Retinal pigment epithelial cell (primary cell): ENCODE data around the gene RAP1GAP.

ENCODE experiments used
- DNase-seq: peaks from one replicate; pipeline ENCODE4 v3.0.0-alpha.2; 2010; ENCODE audit warnings: low read depth
- H3K4me3 ChIP-seq: 2 replicates; pipeline ENCODE4 v1.5.1; 2011; ENCODE audit warnings: mild to moderate bottlenecking, low read length, control low read depth, moderate library complexity
- TF ChIP-seq, protein P1 (sequence below): conservative IDR thresholded peaks from 2 replicates; pipeline ENCODE4 v1.5.1; 2011; ENCODE audit warnings: low read depth, low read length, control low read depth, inconsistent platforms

The RAP1GAP gene

DNA sequence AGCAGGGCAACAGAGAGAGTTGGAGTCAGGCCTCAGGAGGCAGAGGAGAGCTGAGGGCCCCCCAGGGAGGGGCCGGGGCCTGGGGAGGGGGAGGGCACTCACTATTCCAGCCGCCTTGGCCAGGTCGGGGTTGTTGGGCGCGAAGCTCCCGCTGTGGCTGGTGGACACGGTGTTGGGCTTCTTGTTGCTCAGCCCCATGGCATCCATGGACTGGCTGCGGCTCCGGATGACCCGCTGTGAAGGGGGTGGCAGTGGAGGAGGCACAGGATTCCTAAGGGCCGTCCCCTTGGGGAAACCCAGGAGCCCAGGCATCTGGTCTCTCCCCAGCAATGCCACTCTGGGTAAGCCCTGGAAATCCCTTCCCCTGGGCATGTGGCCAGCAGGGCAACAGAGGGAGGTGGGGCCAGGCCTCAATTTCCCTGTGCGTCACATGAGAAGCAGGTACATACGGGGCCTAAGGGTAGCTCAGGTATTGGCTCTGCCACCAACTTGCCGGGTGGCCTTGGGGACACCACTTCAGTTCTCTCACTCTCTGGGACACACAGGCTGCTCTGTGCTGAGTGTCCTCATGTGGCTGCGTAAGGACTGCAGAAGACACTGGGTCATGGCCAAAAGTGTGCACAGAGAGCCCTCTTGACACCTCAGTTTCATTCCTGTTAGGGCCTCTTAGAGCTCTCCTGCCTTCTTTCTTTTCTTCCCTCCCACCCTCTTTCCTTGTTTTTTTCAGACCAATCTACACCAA lies 63.0 kb downstream of the RAP1GAP start:
- no peak overlapping the region for H3K4me3 ChIP-seq
- DNase-seq, result no peak
- TF ChIP-seq, protein P1, sequence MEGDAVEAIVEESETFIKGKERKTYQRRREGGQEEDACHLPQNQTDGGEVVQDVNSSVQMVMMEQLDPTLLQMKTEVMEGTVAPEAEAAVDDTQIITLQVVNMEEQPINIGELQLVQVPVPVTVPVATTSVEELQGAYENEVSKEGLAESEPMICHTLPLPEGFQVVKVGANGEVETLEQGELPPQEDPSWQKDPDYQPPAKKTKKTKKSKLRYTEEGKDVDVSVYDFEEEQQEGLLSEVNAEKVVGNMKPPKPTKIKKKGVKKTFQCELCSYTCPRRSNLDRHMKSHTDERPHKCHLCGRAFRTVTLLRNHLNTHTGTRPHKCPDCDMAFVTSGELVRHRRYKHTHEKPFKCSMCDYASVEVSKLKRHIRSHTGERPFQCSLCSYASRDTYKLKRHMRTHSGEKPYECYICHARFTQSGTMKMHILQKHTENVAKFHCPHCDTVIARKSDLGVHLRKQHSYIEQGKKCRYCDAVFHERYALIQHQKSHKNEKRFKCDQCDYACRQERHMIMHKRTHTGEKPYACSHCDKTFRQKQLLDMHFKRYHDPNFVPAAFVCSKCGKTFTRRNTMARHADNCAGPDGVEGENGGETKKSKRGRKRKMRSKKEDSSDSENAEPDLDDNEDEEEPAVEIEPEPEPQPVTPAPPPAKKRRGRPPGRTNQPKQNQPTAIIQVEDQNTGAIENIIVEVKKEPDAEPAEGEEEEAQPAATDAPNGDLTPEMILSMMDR, result no peak

DNA sequence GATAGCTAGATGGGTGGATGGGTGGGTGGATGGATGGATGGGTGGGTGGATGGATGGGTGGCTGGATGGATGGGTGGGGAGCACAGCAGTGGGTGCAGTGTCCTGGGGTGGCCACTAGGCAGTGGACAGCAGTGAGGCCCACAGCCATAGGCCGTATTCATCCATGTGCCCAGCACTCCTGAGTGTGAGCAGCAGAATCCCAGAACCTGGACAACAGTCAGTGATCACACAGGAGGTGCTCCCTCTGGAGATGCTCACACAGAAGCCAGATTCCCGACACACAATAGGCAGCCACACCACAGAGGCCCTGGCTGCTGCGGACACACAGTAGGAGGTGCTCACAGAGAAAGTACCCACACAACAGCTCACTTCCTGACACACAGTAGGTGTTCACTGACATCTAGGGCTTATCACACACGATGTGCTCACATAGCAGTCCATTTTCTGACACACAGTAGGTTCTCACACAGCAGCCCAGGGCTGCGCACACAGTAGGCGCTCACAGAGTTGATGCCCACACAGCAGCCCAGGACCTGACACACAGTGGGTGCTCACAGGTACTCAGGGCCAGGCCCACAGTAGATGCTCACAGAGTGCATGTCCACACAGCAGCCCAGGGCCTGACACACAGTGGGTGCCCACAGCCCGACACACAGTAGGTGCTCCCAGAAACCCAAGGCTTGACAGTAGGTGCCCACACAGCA lies 64.0 kb downstream of the RAP1GAP start:
- no peak overlapping the region for H3K4me3 ChIP-seq
- no peak for DNase-seq
- TF ChIP-seq, protein P1, result no peak

DNA sequence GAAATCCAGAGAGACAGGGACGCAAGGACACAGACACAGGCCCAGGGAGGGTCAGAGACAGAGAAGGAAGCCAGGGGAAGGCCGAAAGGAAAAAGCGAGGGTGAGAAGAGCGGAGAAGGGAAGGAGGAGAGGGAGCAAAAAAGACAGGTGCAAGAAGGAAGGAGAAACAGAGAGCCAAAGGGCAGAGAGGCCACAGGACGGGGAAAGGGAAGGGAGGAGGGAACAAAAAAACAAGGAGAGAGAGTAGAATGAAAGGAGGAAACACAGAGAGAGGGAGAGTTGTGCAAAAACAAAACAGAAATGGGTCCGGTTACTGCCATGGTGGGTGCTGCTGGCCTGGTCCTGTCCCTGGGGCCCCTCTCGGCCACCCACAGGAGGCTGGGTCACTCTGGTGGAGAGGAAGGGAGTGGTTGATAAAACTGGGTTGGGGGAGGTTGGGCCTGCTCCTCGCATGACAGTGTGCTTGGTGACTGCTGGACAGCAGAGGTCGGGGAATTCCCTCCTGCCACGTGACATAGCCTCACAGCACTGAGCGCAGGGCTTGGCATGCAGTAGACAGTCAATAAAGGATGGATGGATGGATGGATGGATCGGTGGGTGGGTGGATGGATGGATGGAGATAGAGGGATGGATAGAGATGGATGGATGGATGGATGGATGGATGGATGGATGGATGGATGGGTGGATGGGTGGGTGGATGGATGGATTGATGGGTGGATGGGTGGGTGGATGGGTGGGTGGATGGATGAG lies 64.8 kb downstream of the RAP1GAP start:
- H3K4me3 ChIP-seq, result no peak overlapping the region
- DNase-seq, result no peak
- TF ChIP-seq, protein P1, result no peak

DNA sequence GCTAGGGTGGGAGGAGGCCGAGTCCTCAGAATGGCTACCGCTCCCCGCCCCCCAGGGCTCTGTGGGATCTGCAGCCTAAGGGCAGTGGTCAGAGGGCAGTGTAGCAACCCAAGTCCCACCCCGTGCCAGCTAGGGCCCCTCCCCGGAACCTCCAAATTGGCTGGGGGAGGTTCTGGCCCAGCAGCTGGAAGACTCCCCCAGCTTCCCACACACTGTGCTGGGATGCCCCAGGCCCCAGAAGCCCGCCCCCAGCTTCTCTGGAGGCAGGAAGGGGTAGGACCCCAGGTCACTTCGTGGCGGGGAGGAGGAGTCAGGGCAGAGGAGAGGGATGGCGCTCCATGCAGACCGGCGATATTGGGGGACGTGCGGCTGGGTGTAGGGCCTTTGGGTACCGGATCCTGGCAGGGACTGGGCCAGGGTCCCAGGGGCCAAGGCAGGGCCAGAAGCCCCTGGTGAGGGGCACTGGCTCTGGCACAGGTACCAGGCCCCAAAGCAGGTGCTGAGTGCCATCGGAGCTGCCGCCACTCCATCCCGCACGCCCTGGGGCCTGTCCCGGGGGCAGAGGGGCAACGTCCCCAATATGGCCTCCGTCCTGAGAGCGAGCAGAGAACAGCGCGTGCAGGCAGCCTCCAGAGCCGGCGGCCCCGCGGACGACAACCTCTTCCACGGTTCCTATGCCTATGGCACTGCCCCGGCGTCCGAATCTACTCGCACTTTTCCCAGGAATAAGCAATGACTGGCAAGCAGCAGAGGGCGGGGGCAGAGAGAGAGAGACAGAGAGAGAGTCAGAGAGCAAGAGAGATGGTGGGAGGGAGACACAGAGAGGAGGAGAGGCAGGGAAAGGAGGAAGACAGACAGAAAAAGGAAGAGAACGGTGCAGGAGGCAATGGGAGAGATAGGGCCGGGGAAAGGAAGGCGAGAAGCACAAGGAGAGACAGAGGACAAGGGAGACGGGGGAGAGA lies 65.7 kb downstream of the RAP1GAP start:
- no peak overlapping the region for H3K4me3 ChIP-seq
- TF ChIP-seq, protein P1, result no peak
- no peak for DNase-seq

DNA sequence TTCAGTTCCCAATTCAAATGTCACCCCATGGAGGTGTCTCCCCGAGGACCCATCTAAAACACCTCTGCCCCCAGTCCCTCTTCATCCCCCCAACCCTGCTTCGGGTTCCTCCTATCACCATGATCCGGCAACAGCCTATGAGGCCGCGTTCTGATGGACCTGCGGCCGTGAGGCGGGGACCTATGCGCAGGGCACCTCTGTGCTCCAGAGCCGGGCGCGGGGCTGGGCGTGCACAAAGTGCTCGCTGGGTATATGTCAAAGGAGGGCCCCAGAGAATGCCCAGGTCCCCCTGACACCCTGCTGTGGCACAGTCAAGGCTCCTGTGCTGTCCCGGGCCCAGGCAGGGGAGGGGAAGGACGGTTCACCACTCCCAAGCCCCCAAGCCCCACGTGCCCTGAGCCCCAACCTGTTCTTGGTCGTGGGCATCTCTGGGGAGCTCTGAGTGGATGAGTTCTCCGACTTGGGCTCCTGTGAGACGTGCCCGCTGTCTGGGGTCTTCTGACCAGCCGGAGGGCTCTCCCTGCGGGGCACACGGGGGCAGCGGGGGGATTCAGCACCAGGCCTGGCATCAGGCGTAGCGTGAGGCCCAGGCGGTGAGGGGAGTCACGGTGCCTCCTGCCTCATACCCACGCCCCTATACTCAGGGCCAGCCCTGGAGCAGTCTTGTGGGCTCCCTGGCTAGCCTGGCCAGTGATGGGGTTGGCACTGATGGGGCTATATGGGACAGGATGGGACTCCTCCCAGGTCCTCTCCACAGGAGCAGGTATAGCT lies 67.7 kb downstream of the RAP1GAP start:
- H3K4me3 ChIP-seq, result no peak overlapping the region
- no peak for DNase-seq
- TF ChIP-seq, protein P1, result no peak

DNA sequence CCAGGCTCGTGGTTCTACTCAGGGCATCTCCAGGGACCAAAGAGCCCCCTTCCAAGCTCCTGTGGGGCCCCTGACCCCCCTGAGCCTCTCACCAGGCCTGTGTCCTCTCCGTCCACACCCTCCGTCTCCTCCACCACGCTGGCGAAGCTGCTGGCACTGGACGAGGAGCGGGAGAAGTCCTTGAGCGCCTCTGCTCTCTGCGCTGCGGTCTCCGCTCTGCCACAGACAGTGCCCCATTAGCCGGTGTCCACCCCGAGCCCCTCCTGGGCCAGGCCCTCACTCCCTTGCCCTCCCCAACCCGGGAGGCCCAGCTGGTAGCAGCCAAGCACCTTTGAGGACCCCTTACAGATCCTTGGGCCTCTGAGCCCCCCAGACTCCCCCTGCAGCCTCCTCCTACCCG lies 69.8 kb downstream of the RAP1GAP start:
- H3K4me3 ChIP-seq, result no peak overlapping the region
- DNase-seq, result no peak
- TF ChIP-seq, protein P1, result no peak
